CD14-positive monocyte (primary cell): ENCODE data around the gene TTC28. TPM values are rescaled to one million over a fixed set of nuclear protein-coding genes. Genes with fewer than 3 reads are reported as not detected.

ENCODE experiments used
- DNase-seq, 3 donors: peaks; one replicate each; pipeline ENCODE4 v3.0.0-alpha.2; 2011 to 2022
- H2AFZ ChIP-seq: 2 replicates; pipeline ENCODE4 v1.6.0; 2012; ENCODE audit warnings: mild to moderate bottlenecking, low read depth, low read length, inconsistent platforms; ENCODE audit not compliant: insufficient read depth, poor library complexity, severe bottlenecking
- H3K27ac ChIP-seq, 2 donors: 1 replicate in 1 of 2; 2 replicates in 1 of 2; pipeline ENCODE4 v1.5.1; 2012 to 2013; ENCODE audit warnings: low read length in 2 of 2, control low read depth in 1 of 2, inconsistent platforms in 1 of 2, low read depth in 1 of 2, mild to moderate bottlenecking in 1 of 2
- H3K27me3 ChIP-seq, 2 donors: one replicate each; pipeline versions ENCODE4 v1.6.0 to v1.6.1; 2011 to 2013; ENCODE audit warnings: low read length in 2 of 2; ENCODE audit not compliant: control insufficient read depth in 2 of 2, insufficient read depth in 2 of 2
- H3K36me3 ChIP-seq, 2 donors: replicated peaks in 1 of 2; 1 replicate in 1 of 2; 2 replicates in 1 of 2; pipeline versions ENCODE4 v1.5.1 to v1.6.1; 2012 to 2013; ENCODE audit warnings: low read length in 2 of 2, control low read depth in 1 of 2, inconsistent platforms in 1 of 2, mild to moderate bottlenecking in 1 of 2; ENCODE audit not compliant: insufficient read depth in 2 of 2, control insufficient read depth in 1 of 2
- H3K4me1 ChIP-seq, 2 donors: 1 replicate in 1 of 2; 2 replicates in 1 of 2; pipeline versions ENCODE4 v1.5.1 to v1.6.1; 2012 to 2013; ENCODE audit warnings: low read length in 2 of 2, control low read depth in 1 of 2, inconsistent platforms in 1 of 2, mild to moderate bottlenecking in 1 of 2, moderate library complexity in 1 of 2; ENCODE audit not compliant: insufficient read depth in 2 of 2, control insufficient read depth in 1 of 2
- H3K4me2 ChIP-seq: replicated peaks from 2 replicates; pipeline ENCODE3; 2012; ENCODE audit warnings: low read length, moderate library complexity, mild to moderate bottlenecking; ENCODE audit not compliant: poor library complexity, severe bottlenecking; ENCODE audit errors: extremely low read depth
- H3K4me3 ChIP-seq, 3 experiments: fragments of 200-600 bp in 1 of 3; sonication (generic) in 1 of 3; replicated peaks in 1 of 3; 1 replicate in 2 of 3; 2 replicates in 1 of 3; pipeline ENCODE4 v1.5.1; 2011 to 2013; ENCODE audit warnings: low read length in 3 of 3, mild to moderate bottlenecking in 3 of 3, control low read depth in 2 of 3, low read depth in 2 of 3, inconsistent platforms in 1 of 3, moderate library complexity in 1 of 3
- H3K79me2 ChIP-seq: 2 replicates; pipeline ENCODE4 v1.6.0; 2012; ENCODE audit warnings: mild to moderate bottlenecking, control low read depth, inconsistent platforms, low read length, moderate library complexity; ENCODE audit not compliant: insufficient read depth
- H3K9ac ChIP-seq: 2 replicates; pipeline ENCODE4 v1.6.0; 2017; ENCODE audit warnings: low read length, mild to moderate bottlenecking; ENCODE audit not compliant: insufficient read depth, poor library complexity, severe bottlenecking
- H3K9me3 ChIP-seq, 2 donors: replicated peaks in 1 of 2; 1 replicate in 1 of 2; 2 replicates in 1 of 2; pipeline versions ENCODE4 v1.5.1 to v1.6.1; 2012 to 2013; ENCODE audit warnings: low read length in 2 of 2, control low read depth in 1 of 2; ENCODE audit not compliant: control insufficient read depth in 1 of 2, insufficient read depth in 1 of 2
- H4K20me1 ChIP-seq: 2 replicates; pipeline ENCODE4 v1.6.0; 2012; ENCODE audit warnings: mild to moderate bottlenecking, low read length, control low read depth, moderate library complexity; ENCODE audit not compliant: insufficient read depth
- H3K27ac Mint-ChIP-seq, 7 donors: one replicate each; pipeline ENCODE4 v1.8.0; 2020; ENCODE audit warnings: mild to moderate bottlenecking in 7 of 7, mixed read lengths in 7 of 7, moderate library complexity in 6 of 7, inconsistent platforms in 2 of 7
- H3K27me3 Mint-ChIP-seq, 3 donors: one replicate each; pipeline ENCODE4 v1.8.0; 2021 to 2022; ENCODE audit warnings: low read depth in 3 of 3, mild to moderate bottlenecking in 3 of 3, mixed read lengths in 3 of 3, moderate library complexity in 3 of 3, inconsistent platforms in 1 of 3
- H3K36me3 Mint-ChIP-seq, 2 donors: one replicate each; pipeline ENCODE4 v1.8.0; 2020; ENCODE audit warnings: mixed read lengths in 2 of 2, inconsistent platforms in 1 of 2, mild to moderate bottlenecking in 1 of 2
- H3K4me1 Mint-ChIP-seq: one replicate; pipeline ENCODE4 v1.8.0; 2020; ENCODE audit warnings: mild to moderate bottlenecking, mixed read lengths
- H3K4me3 Mint-ChIP-seq, 2 donors: one replicate each; pipeline ENCODE4 v1.8.0; 2020; ENCODE audit warnings: mild to moderate bottlenecking in 2 of 2, mixed read lengths in 2 of 2, moderate library complexity in 1 of 2
- H3K9me3 Mint-ChIP-seq, 7 donors: one replicate each; pipeline ENCODE4 v1.8.0; 2020 to 2022; ENCODE audit warnings: mixed read lengths in 7 of 7, mild to moderate bottlenecking in 6 of 7, moderate library complexity in 6 of 7, inconsistent platforms in 2 of 7
- CTCF ChIP-seq: fragments of 200-600 bp; IDR thresholded peaks from one replicate; pipeline ENCODE4 v1.8.0; 2022; ENCODE audit warnings: antibody characterized with exemption, mild to moderate bottlenecking
- WGBS: methylation state at CpG from one replicate; pipeline ENCODE4 v1.1.5; 2013; ENCODE audit warnings: missing lambda C conversion rate; ENCODE audit not compliant: insufficient coverage; 5-methylcytosine and 5-hydroxymethylcytosine counted together
- intact Hi-C, 2 donors: fragments of 100-400 bp; cut with micrococcal nuclease; formaldehyde crosslinking; loops; one replicate each; pipeline versions ENCODE4 v1.15.0 to v1.15.1; 2023
- polyA plus RNA-seq, 3 donors: library from polyadenylated mRNA; depleted of rRNA in 1 of 3; unstranded in 2 of 3; stranded (reverse) in 1 of 3; fragments of 300-500 nt in 2 of 3; fragments of >200 nt in 1 of 3; fragmentation: Illumina TruSeq in 2 of 3; gene quantifications; 1 replicate in 2 of 3; 2 replicates in 1 of 3; pipeline ENCODE4 v1.2.3, GENCODE V29; 2012 to 2021

Gene TTC28
- polyA plus RNA-seq, 3 donors = 0.24 to 0.61 TPM; not detected in 1

- H3K9me3 Mint-ChIP-seq = no peaks in the 10 kb centered on the region
- H3K9ac ChIP-seq = no peak overlapping the region
- no peaks in the 10 kb centered on the region for H3K27me3 ChIP-seq
- no peaks in the 10 kb centered on the region for H3K4me1 Mint-ChIP-seq
- no peak for DNase-seq
- no peak overlapping the region for H3K4me2 ChIP-seq
- H3K9me3 ChIP-seq = no peaks in the 10 kb centered on the region
- no peaks in the 10 kb centered on the region for H4K20me1 ChIP-seq
- no peak overlapping the region for H3K27ac ChIP-seq
- no peaks in the 10 kb centered on the region for H3K4me1 ChIP-seq
- H3K79me2 ChIP-seq = no peaks in the 10 kb centered on the region
- peaks cover 0 to 3% (median 0%) of the 10 kb centered on the region in 3 donors for H3K27me3 Mint-ChIP-seq
- no peak overlapping the region for H3K27ac Mint-ChIP-seq
- H3K4me3 ChIP-seq = no peak overlapping the region
- H2AFZ ChIP-seq = no peak overlapping the region
- no peak for TF ChIP-seq CTCF
- intact Hi-C loops = no loop called here
- no peaks in the 10 kb centered on the region for H3K36me3 ChIP-seq
- no peak overlapping the region for H3K4me3 Mint-ChIP-seq
- no peaks in the 10 kb centered on the region for H3K36me3 Mint-ChIP-seq
Measured at GRCh38 chr22:28046100-28046499, 633.5 kb downstream of the TTC28 start.

GRCh38 chr22:28044546-28045173 is 635.0 kb downstream of the TTC28 start:
- no peak for TF ChIP-seq CTCF
- Histone ChIP-seq H3K9ac (no peak overlapping the region), H4K20me1 (no peaks in the 10 kb centered on the region), H3K4me3 (no peak overlapping the region), H3K4me1 (no peaks in the 10 kb centered on the region), H3K79me2 (no peaks in the 10 kb centered on the region), H2AFZ (no peak overlapping the region), H3K36me3 (no peaks in the 10 kb centered on the region), H3K4me2 (no peak overlapping the region), H3K9me3 (no peaks in the 10 kb centered on the region), H3K27me3 (no peaks in the 10 kb centered on the region), H3K27ac (no peak overlapping the region)
- peaks cover 0 to 3% (median 0%) of the 10 kb centered on the region in 3 donors for H3K27me3 Mint-ChIP-seq
- no peak for DNase-seq
- WGBS = no CpG with 5 or more reads among the region's 7 CpGs
- no peaks in the 10 kb centered on the region for H3K4me1 Mint-ChIP-seq
- H3K27ac Mint-ChIP-seq = no peak overlapping the region
- H3K36me3 Mint-ChIP-seq = no peaks in the 10 kb centered on the region
- H3K9me3 Mint-ChIP-seq = peaks cover 0 to 2% (median 0%) of the 10 kb centered on the region in 7 donors
- intact Hi-C loops = no loop called here
- H3K4me3 Mint-ChIP-seq = no peak overlapping the region
